Liver (tissue), 3 donors: ENCODE measurements around the gene NECTIN1.

ENCODE experiments used
- ATF3 ChIP-seq: IDR thresholded peaks from 2 replicates; pipeline ENCODE4 v1.6.1; 2016; ENCODE audit warnings: antibody characterized with exemption
- CTCF ChIP-seq: fragments of 150-350 bp; IDR thresholded peaks from 2 replicates; pipeline ENCODE4 v1.5.1; 2017; ENCODE audit warnings: improper control_type of control experiment, low read depth, low read length; ENCODE audit not compliant: missing input control
- EGR1 ChIP-seq, 2 donors: IDR thresholded peaks; 2 replicates each; pipeline ENCODE4 v1.6.1; 2016 to 2018; ENCODE audit warnings: antibody characterized with exemption in 2 of 2, low read depth in 2 of 2
- JUND ChIP-seq, 2 donors: IDR thresholded peaks; 2 replicates each; pipeline ENCODE4 v1.6.1; 2016; ENCODE audit warnings: antibody characterized with exemption in 2 of 2
- MAX ChIP-seq: IDR thresholded peaks from 2 replicates; pipeline ENCODE4 v1.6.1; 2016; ENCODE audit warnings: antibody characterized with exemption
- RAD21 ChIP-seq, 2 donors: IDR thresholded peaks; 2 replicates each; pipeline ENCODE4 v1.6.1; 2016; ENCODE audit warnings: antibody characterized with exemption in 2 of 2, mild to moderate bottlenecking in 2 of 2
- REST ChIP-seq: IDR thresholded peaks from 2 replicates; pipeline ENCODE4 v1.6.1; 2016; ENCODE audit warnings: antibody characterized with exemption, mild to moderate bottlenecking
- RXRA ChIP-seq, 2 donors: IDR thresholded peaks; 2 replicates each; pipeline ENCODE4 v1.6.1; 2017 to 2018; ENCODE audit warnings: antibody characterized with exemption in 2 of 2, mild to moderate bottlenecking in 1 of 2
- SP1 ChIP-seq: IDR thresholded peaks from 2 replicates; pipeline ENCODE4 v1.6.1; 2018; ENCODE audit warnings: antibody characterized with exemption, mild to moderate bottlenecking
- ZBTB33 ChIP-seq: IDR thresholded peaks from 2 replicates; pipeline ENCODE4 v1.6.1; 2016; ENCODE audit warnings: antibody characterized with exemption
- donor health status: healthy.
- donor health status: healthy.

- TF ChIP-seq ZBTB33 (no peak), JUND (IDR thresholded peaks at IDR 0.05) (no peak), CTCF (no peak), RAD21 (IDR thresholded peaks at IDR 0.05) (no peak), SP1 (no peak), RXRA (IDR thresholded peaks at IDR 0.05) (no peak), MAX (no peak), REST (no peak), ATF3 (no peak), EGR1 (IDR thresholded peaks at IDR 0.05; ENCODE audit: low read depth in 2 of 2) (no peak)
Measured at GRCh38 chr11:119618208-119618909, 110.6 kb downstream of the NECTIN1 start.
